Mesothelial cell of epicardium (in vitro differentiated cells): ENCODE data around the gene CASP9. TPM values are rescaled to one million over a fixed set of nuclear protein-coding genes. Genes with fewer than 3 reads are reported as not detected.
A peak's percentile ranks its signal among the peaks of the same experiment; 100 is the strongest.

Source experiments
- DNase-seq, 2 experiments: peaks; one replicate each; pipeline ENCODE4 v3.0.0; 2021; ENCODE audit warnings: low spot score in 2 of 2; ENCODE audit not compliant: unreplicated experiment in 2 of 2
- H3K27ac Mint-ChIP-seq: 2 replicates; pipeline ENCODE4 v1.8.0; 2021; ENCODE audit warnings: mixed read lengths
- H3K27me3 Mint-ChIP-seq: 2 replicates; pipeline ENCODE4 v1.8.0; 2021; ENCODE audit warnings: low read depth, mixed read lengths
- H3K36me3 Mint-ChIP-seq: 2 replicates; pipeline ENCODE4 v1.8.0; 2021; ENCODE audit warnings: mixed read lengths
- H3K4me1 Mint-ChIP-seq: 2 replicates; pipeline ENCODE4 v1.8.0; 2021; ENCODE audit warnings: mixed read lengths
- H3K4me3 Mint-ChIP-seq: 2 replicates; pipeline ENCODE4 v1.8.0; 2021; ENCODE audit warnings: mild to moderate bottlenecking, moderate library complexity, mixed read lengths
- H3K9me3 Mint-ChIP-seq: 2 replicates; pipeline ENCODE4 v1.8.0; 2021; ENCODE audit warnings: mixed read lengths
- total RNA-seq: library from RNA; stranded (reverse); gene quantifications from 3 replicates; pipeline ENCODE4 v1.2.1, GENCODE V29; 2021
- TF ChIP-seq, protein P1 (sequence below): fragments of 200-600 bp; sonication (generic); IDR thresholded peaks from one replicate; pipeline ENCODE4 v1.5.0; 2021; ENCODE audit warnings: antibody characterized with exemption; ENCODE audit not compliant: unreplicated experiment

Gene CASP9
- total RNA-seq, 1 donor from 2014 or later: 23.0 TPM

DNA sequence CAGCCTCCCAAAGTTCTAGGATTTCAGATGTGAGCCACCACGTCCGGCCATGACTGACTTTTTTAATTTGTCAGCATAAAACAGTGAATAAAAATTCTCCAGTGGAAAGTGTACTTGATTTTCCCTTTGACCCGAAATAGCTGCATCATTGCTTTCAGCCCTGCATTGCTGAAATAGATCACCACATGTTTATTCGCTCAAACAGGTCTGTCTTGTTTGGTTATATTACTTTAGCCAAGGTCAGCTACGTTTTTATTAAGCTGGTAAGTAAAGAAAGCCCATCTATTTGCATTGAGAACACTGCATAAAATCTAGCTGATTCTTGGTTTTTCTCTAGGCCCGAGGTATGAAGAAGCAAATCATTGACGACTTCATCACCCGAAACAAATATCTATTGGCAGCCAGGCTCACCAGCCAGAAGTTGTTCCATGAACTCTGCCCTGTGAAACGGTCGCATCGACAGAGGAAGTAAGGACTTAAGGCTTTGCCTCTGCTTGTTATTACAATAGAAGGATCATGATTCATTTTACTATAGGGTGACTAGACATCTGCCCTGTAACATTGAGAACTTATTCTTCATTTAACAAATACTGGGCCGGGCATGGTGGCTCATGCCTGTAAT lies 35.3 kb upstream of the CASP9 start:
- Mint-ChIP-seq H3K27me3 (no peaks in the 10 kb centered on the region), H3K36me3 (peaks cover 27% of the 10 kb centered on the region), H3K9me3 (no peaks in the 10 kb centered on the region), H3K4me1 (peaks cover 6% of the 10 kb centered on the region), H3K4me3 (no peak overlapping the region), H3K27ac (peak overlapping the region; percentile 14)
- no peak for DNase-seq
- TF ChIP-seq, protein P1, sequence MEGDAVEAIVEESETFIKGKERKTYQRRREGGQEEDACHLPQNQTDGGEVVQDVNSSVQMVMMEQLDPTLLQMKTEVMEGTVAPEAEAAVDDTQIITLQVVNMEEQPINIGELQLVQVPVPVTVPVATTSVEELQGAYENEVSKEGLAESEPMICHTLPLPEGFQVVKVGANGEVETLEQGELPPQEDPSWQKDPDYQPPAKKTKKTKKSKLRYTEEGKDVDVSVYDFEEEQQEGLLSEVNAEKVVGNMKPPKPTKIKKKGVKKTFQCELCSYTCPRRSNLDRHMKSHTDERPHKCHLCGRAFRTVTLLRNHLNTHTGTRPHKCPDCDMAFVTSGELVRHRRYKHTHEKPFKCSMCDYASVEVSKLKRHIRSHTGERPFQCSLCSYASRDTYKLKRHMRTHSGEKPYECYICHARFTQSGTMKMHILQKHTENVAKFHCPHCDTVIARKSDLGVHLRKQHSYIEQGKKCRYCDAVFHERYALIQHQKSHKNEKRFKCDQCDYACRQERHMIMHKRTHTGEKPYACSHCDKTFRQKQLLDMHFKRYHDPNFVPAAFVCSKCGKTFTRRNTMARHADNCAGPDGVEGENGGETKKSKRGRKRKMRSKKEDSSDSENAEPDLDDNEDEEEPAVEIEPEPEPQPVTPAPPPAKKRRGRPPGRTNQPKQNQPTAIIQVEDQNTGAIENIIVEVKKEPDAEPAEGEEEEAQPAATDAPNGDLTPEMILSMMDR: no peak

DNA sequence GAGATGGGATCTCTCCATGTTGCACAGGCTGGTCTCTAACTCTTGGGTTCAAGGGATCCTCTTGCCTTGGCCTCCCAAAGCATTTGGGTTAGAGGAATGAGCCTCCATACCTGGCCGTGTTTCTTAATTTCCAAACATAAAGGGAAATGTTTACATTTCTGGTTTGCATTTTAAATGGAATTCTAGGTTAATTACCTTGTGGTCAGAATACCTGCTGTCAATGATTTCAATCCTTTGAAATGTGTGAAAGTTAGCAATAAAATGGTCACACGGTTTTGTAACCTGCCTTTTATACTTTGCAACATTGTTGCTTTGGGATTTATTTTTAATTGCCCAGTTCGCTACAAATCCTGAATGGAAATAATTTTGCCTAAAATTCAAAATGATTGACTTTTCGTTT lies 34.5 kb upstream of the CASP9 start:
- Mint-ChIP-seq H3K36me3 (peaks cover 23% of the 10 kb centered on the region), H3K27ac (no peak overlapping the region), H3K4me3 (no peak overlapping the region), H3K27me3 (no peaks in the 10 kb centered on the region), H3K9me3 (no peaks in the 10 kb centered on the region), H3K4me1 (peaks cover 6% of the 10 kb centered on the region)
- TF ChIP-seq, protein P1: no peak
- DNase-seq: no peak

DNA sequence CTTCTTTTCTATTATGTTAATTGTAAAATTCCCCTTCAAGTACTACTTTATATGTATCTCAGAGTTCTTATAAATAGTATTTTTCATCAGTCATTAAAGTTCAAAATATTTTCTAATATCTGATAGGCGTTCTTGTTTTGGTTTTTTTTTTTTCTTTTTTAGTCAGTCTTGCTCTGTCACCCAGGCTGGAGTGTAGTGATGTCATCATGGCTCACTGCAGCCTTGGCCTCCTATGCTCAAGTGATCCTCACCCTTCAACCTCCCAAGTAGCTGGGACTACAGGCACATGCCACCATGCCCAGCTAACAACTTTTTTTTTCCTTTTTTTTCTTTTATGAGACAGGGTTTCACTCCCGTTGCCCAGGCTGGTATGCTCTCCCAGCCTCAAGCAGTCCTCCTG lies 33.6 kb upstream of the CASP9 start:
- no peak overlapping the region for H3K27ac Mint-ChIP-seq
- peaks cover 20% of the 10 kb centered on the region for H3K36me3 Mint-ChIP-seq
- no peak overlapping the region for H3K4me3 Mint-ChIP-seq
- H3K4me1 Mint-ChIP-seq: peaks cover 6% of the 10 kb centered on the region
- H3K9me3 Mint-ChIP-seq: no peaks in the 10 kb centered on the region
- DNase-seq: no peak
- no peaks in the 10 kb centered on the region for H3K27me3 Mint-ChIP-seq
- TF ChIP-seq, protein P1: no peak

DNA sequence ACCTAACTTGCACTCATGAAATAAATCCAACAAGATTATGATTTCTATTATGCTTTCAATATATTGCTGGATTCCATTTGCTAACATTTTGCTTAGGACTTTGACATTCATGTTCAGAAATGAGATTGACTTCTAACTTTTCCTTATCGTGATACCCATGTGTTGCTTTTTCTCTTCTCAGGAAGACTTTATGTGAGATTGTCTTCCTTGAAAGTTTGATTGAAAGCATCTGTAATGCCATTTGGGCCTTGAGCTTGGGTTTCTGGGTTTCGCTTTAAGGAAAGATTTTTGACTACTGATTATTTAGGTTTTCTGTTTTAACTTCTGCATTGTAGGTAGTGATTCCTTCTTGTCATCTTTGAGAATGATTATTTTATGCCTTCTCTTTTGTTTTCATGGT lies 33.0 kb upstream of the CASP9 start:
- no peak for DNase-seq
- H3K4me1 Mint-ChIP-seq: peaks cover 6% of the 10 kb centered on the region
- no peak overlapping the region for H3K4me3 Mint-ChIP-seq
- no peaks in the 10 kb centered on the region for H3K27me3 Mint-ChIP-seq
- H3K36me3 Mint-ChIP-seq: peaks cover 15% of the 10 kb centered on the region
- no peak overlapping the region for H3K27ac Mint-ChIP-seq
- H3K9me3 Mint-ChIP-seq: no peaks in the 10 kb centered on the region
- TF ChIP-seq, protein P1: no peak

GRCh38 chr1:15550573-15550972 lies 26.6 kb upstream of the CASP9 start:
- no peak for DNase-seq
- TF ChIP-seq, protein P1: no peak
- Mint-ChIP-seq H3K27me3 (no peaks in the 10 kb centered on the region), H3K9me3 (no peaks in the 10 kb centered on the region), H3K27ac (no peak overlapping the region), H3K4me3 (no peak overlapping the region), H3K36me3 (peaks cover 19% of the 10 kb centered on the region), H3K4me1 (no peaks in the 10 kb centered on the region)

DNA sequence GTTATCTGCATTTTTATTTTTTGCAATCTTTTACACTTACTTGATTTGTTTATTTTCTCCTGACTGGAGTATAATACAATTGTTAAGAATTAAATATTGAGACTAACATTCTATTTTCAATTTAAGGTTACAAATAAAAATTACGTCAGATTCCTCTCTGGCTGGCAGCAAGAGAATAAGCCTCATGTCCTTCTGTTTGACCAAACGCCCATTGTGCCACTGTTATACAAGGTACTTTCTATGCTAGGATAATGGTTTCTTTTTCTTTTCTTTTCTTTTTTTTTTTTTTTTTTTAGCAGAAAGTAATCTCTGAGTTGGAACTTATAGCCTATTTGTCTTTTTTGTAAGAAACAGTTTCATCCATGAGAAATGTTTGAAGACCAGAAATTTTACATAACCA lies 22.6 kb upstream of the CASP9 start:
- Mint-ChIP-seq H3K4me3 (no peak overlapping the region), H3K36me3 (peaks cover 31% of the 10 kb centered on the region), H3K27ac (no peak overlapping the region), H3K27me3 (no peaks in the 10 kb centered on the region), H3K9me3 (no peaks in the 10 kb centered on the region), H3K4me1 (peaks cover 5% of the 10 kb centered on the region)
- TF ChIP-seq, protein P1: no peak
- DNase-seq: no peak
